Endothelial cell of umbilical vein (primary cell): Measurements from ENCODE around the gene COL16A1. TPM values are rescaled to one million over a fixed set of nuclear protein-coding genes. Genes with fewer than 3 reads are reported as not detected.
A peak's percentile ranks its signal among the peaks of the same experiment; 100 is the strongest.

Source experiments
- BruUV-seq: library from RNA; stranded (reverse); fragments of 400-500 nt; replicated peaks from 2 replicates; lab custom pipeline; 2021; lab: Mats Ljungman, UMichigan
- CTCF ChIA-PET: fragments of 300-600, 350-600 bp; sonication (Branson Sonifier 250); formaldehyde crosslinking; loops from one replicate; lab custom pipeline; 2021; ENCODE audit warnings: antibody characterized with exemption, inconsistent platforms; lab: Charles Lee
- POLR2A ChIA-PET: fragments of 300-600, 350-600 bp; sonication (Branson Sonifier 250); formaldehyde crosslinking; loops from one replicate; lab custom pipeline; 2021; ENCODE audit warnings: antibody characterized with exemption, inconsistent platforms; lab: Charles Lee
- DNase-seq: peaks from one replicate; pipeline ENCODE4 v3.0.0-alpha.2; 2011; ENCODE audit warnings: low read depth, low spot score
- FAIRE-seq: peaks from 2 replicates; lab custom pipeline; 2011; peaks lifted over from hg19 to GRCh38; lab: Jason Lieb, UNC
- H2AFZ ChIP-seq: 2 replicates; pipeline ENCODE4 v1.6.0; 2012; ENCODE audit warnings: low read depth, low read length, control low read depth, inconsistent platforms
- H3K27ac ChIP-seq: 2 replicates; pipeline ENCODE4 v1.5.1; 2011; ENCODE audit warnings: low read depth, mild to moderate bottlenecking, control low read depth, low read length, moderate library complexity; ENCODE audit not compliant: insufficient read depth
- H3K27me3 ChIP-seq, 2 experiments: 2 replicates each; pipeline versions ENCODE4 v1.6.0 to v1.6.1; 2011; ENCODE audit warnings: low read length in 2 of 2, mixed read lengths in 1 of 2; ENCODE audit not compliant: control insufficient read depth in 2 of 2, insufficient read depth in 2 of 2
- H3K36me3 ChIP-seq, 2 experiments: 2 replicates in 1 of 2; 3 replicates in 1 of 2; pipeline ENCODE4 v1.5.1; 2011; ENCODE audit warnings: low read length in 2 of 2, mild to moderate bottlenecking in 1 of 2, moderate library complexity in 1 of 2; ENCODE audit not compliant: control insufficient read depth in 2 of 2, insufficient read depth in 2 of 2; ENCODE audit errors: extremely low read depth in 1 of 2
- H3K4me1 ChIP-seq: 3 replicates; pipeline ENCODE4 v1.5.1; 2011; ENCODE audit warnings: mild to moderate bottlenecking, low read length; ENCODE audit not compliant: control insufficient read depth, insufficient read depth; ENCODE audit errors: extremely low read depth
- H3K4me2 ChIP-seq: 2 replicates; pipeline ENCODE4 v1.6.1; 2011; ENCODE audit warnings: low read length, control low read depth, mixed read lengths; ENCODE audit not compliant: insufficient read depth
- H3K4me3 ChIP-seq, 3 experiments: fragments of 200-600 bp in 1 of 3; sonication (generic), shearing (Covaris generic) in 1 of 3; replicated peaks in 1 of 3; 2 replicates each; pipeline ENCODE4 v1.5.1; 2011 to 2016; ENCODE audit warnings: control low read depth in 3 of 3, low read length in 3 of 3, mild to moderate bottlenecking in 2 of 3, inconsistent platforms in 1 of 3, low read depth in 1 of 3, moderate library complexity in 1 of 3; ENCODE audit not compliant: insufficient read depth in 1 of 3
- H3K79me2 ChIP-seq: 2 replicates; pipeline ENCODE4 v1.6.0; 2012; ENCODE audit warnings: low read length, inconsistent platforms; ENCODE audit not compliant: control insufficient read depth, insufficient read depth
- H3K9ac ChIP-seq: replicated peaks from 2 replicates; pipeline ENCODE3; 2011; ENCODE audit warnings: low read length, control low read depth; ENCODE audit not compliant: insufficient read depth; ENCODE audit errors: extremely low read depth
- H3K9me1 ChIP-seq: replicated peaks from 3 replicates; pipeline ENCODE4 v1.6.0; 2011; ENCODE audit warnings: mild to moderate bottlenecking, low read length; ENCODE audit not compliant: control insufficient read depth, insufficient read depth; ENCODE audit errors: extremely low read depth
- H3K9me3 ChIP-seq: replicated peaks from 2 replicates; pipeline ENCODE4 v1.5.1; 2012; ENCODE audit warnings: low read length, inconsistent platforms; ENCODE audit not compliant: control insufficient read depth, insufficient read depth
- H4K20me1 ChIP-seq: replicated peaks from 2 replicates; pipeline ENCODE3; 2011; ENCODE audit warnings: mild to moderate bottlenecking, low read length; ENCODE audit not compliant: control insufficient read depth, insufficient read depth; ENCODE audit errors: extremely low read depth
- EZH2 ChIP-seq: IDR thresholded peaks from 2 replicates; pipeline ENCODE4 v1.6.1; 2012; ENCODE audit warnings: borderline replicate concordance, low read depth, mild to moderate bottlenecking, moderate library complexity, low read length, inconsistent platforms; ENCODE audit not compliant: severe bottlenecking
- FOS ChIP-seq: IDR thresholded peaks from 2 replicates; pipeline ENCODE4 v1.6.1; 2011; ENCODE audit warnings: mild to moderate bottlenecking, low read length, moderate library complexity, borderline replicate concordance; ENCODE audit not compliant: insufficient read depth
- GATA2 ChIP-seq: IDR thresholded peaks from 2 replicates; pipeline ENCODE4 v1.7.0; 2011; ENCODE audit warnings: low read depth, mild to moderate bottlenecking, moderate library complexity, mixed read lengths, low read length; ENCODE audit not compliant: insufficient read length, insufficient read depth
- JUN ChIP-seq: IDR thresholded peaks from 2 replicates; pipeline ENCODE4 v1.6.1; 2011; ENCODE audit warnings: borderline replicate concordance, low read depth; ENCODE audit not compliant: insufficient read length, insufficient read depth
- MYC ChIP-seq: IDR thresholded peaks from one replicate; pipeline ENCODE4 v1.6.1; 2011; ENCODE audit warnings: mild to moderate bottlenecking, low read depth, low read length
- POLR2A ChIP-seq: IDR thresholded peaks from 2 replicates; pipeline ENCODE4 v1.6.1; 2012; ENCODE audit warnings: low read depth, mild to moderate bottlenecking, control low read depth, low read length
- POLR2AphosphoS5 ChIP-seq: IDR thresholded peaks from 2 replicates; pipeline ENCODE4 v1.6.1; 2012; ENCODE audit warnings: low read depth, mild to moderate bottlenecking, control low read depth, low read length, moderate library complexity; ENCODE audit not compliant: insufficient read depth
- dilution Hi-C: fragments of 300-500 bp; cut with MboI; formaldehyde crosslinking; loops from one replicate; pipeline ENCODE4 v1.15.0; 2019; ENCODE audit warnings: low sequenced_read_pairs; ENCODE audit not compliant: extremely low pct_ligation_motif_present
- intact Hi-C: fragments of 100-400 bp; cut with micrococcal nuclease; formaldehyde crosslinking; loops from one replicate; pipeline ENCODE4 v1.10.0; 2022
- polyA plus RNA-seq, 4 experiments: library from polyadenylated mRNA; depleted of rRNA in 3 of 4; stranded (reverse) in 3 of 4; unstranded in 1 of 4; fragments of >200 nt; gene quantifications; 2 replicates each; pipeline versions ENCODE4 v1.2.1 to v1.2.3, GENCODE V29; 2011 to 2012; ENCODE audit warnings: missing spikeins in 1 of 4
- total RNA-seq: library from RNA; stranded (reverse); gene quantifications from 2 replicates; pipeline ENCODE4 v1.2.3, GENCODE V29; 2021
- TF ChIP-seq, protein P1 (sequence below), 2 donors: IDR thresholded peaks; 1 replicate in 1 of 2; 2 replicates in 1 of 2; pipeline ENCODE4 v1.5.1; 2011; ENCODE audit warnings: low read length in 2 of 2, mild to moderate bottlenecking in 2 of 2, moderate library complexity in 2 of 2, control low read depth in 1 of 2, inconsistent platforms in 1 of 2, low read depth in 1 of 2; ENCODE audit not compliant: insufficient read depth in 1 of 2; ENCODE audit errors: extremely low read depth in 1 of 2
- TF ChIP-seq, protein P2 (sequence below): IDR thresholded peaks from 2 replicates; pipeline ENCODE4 v1.6.1; 2011; ENCODE audit not compliant: insufficient read depth, insufficient read length

COL16A1 gene
- total and polyA plus RNA-seq, 2 donors (not counting 3 experiments of a cell fraction or from before 2014, with no cell fraction given), result 0.68 to 1.2 TPM

DNA sequence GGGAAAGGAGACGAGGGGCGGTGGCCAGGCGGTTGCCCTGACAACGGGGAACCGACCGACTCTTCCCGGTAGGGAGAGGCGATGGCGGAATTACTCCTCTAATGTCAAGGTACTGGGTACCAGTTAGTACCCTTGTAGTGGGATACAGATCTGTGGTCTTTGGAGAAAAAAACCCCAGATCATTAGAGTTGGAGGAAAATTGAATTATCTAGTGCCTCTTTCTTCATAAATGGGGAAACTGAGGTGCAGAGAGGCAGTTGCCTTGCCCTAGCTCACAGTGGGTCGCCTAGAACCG, 58.6 kb downstream of the COL16A1 start:
- TSS peak; percentile 56 for BruUV-seq
- FAIRE-seq (no peak), DNase-seq (no peak)
- Histone ChIP-seq H3K9me1 (no peaks in the 10 kb centered on the region), H2AFZ (peak overlapping the region; percentile 74), H3K27ac (peak overlapping the region; percentile 90), H3K27me3 (no peaks in the 10 kb centered on the region), H4K20me1 (no peaks in the 10 kb centered on the region), H3K4me1 (peaks cover 22% of the 10 kb centered on the region), H3K4me2 (peak overlapping the region; percentile 85), H3K9ac (peak overlapping the region; percentile 87), H3K79me2 (peaks cover 31% of the 10 kb centered on the region), H3K36me3 (no peaks in the 10 kb centered on the region), H3K9me3 (no peaks in the 10 kb centered on the region), H3K4me3 (peak overlapping the region; percentile 53 to 93 (median 68))
- CTCF ChIA-PET, result interaction anchor here (0.8 to 1.4 kb wide), 10 partner anchors 9 to 171 kb away, joined by 3 to 9 read pairs (median 4); partner anchors contain the start of gene SPOCD1
- TF ChIP-seq, protein P1, sequence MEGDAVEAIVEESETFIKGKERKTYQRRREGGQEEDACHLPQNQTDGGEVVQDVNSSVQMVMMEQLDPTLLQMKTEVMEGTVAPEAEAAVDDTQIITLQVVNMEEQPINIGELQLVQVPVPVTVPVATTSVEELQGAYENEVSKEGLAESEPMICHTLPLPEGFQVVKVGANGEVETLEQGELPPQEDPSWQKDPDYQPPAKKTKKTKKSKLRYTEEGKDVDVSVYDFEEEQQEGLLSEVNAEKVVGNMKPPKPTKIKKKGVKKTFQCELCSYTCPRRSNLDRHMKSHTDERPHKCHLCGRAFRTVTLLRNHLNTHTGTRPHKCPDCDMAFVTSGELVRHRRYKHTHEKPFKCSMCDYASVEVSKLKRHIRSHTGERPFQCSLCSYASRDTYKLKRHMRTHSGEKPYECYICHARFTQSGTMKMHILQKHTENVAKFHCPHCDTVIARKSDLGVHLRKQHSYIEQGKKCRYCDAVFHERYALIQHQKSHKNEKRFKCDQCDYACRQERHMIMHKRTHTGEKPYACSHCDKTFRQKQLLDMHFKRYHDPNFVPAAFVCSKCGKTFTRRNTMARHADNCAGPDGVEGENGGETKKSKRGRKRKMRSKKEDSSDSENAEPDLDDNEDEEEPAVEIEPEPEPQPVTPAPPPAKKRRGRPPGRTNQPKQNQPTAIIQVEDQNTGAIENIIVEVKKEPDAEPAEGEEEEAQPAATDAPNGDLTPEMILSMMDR (IDR thresholded peaks at IDR 0.05; ENCODE audit: extremely low read depth in 1 of 2, insufficient read depth in 1 of 2, low read depth in 1 of 2, low read length in 2 of 2), result no peak
- no peak for TF ChIP-seq FOS
- no peak for TF ChIP-seq POLR2AphosphoS5
- TF ChIP-seq, protein P2, sequence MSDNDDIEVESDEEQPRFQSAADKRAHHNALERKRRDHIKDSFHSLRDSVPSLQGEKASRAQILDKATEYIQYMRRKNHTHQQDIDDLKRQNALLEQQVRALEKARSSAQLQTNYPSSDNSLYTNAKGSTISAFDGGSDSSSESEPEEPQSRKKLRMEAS, result no peak
- no peak for TF ChIP-seq POLR2A
- TF ChIP-seq EZH2, result no peak
- no peak for TF ChIP-seq JUN
- no peak for TF ChIP-seq MYC
- no peak for TF ChIP-seq GATA2
- POLR2A ChIA-PET, result interaction anchor here (0.8 kb wide), 2 partner anchors 12 to 57 kb away, joined by 3 to 4 read pairs; no protein-coding TSS in a partner anchor
- intact Hi-C loops, result loop anchor here (1.0 to 10.0 kb wide), 3 partner anchors 56 to 290 kb away; partner anchors contain the start of gene PTP4A2
- dilution Hi-C loops, result no loop called here
